Measurements from ENCODE around the gene GAL3ST2.
A peak's percentile ranks its signal among the peaks of the same experiment; 100 is the strongest.
"Not testable (repeated sequence)": the region's sequence is repeated elsewhere in the genome, so short reads cannot be mapped to it uniquely, and the experiment has no call there.

Gene GAL3ST2

DNA sequence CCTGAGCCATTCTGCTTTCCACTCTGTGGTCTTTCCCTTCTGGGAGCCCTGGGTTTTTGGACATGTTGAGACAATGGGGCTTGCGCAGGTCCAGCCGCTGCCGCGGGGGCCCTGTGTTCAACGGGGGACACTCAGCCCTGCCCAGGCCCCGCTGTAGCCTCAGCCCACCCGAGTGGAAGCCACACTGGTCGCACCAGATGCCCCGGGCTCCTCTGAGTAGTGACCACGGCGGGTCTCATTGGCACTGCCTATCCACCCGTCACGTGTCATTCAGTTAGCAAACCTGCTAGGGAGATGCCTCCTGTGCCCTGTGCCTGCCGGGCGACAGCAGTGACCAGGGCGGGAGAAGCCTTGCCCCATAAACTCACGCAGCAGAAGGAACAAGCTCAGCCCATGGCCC lies 23.1 kb upstream of the GAL3ST2 start:
- Histone ChIP-seq H3K9me3 (no peaks in the 10 kb centered on the region), H3K4me3 (no peak overlapping the region), H3K27ac (no peak overlapping the region), H3K4me1 (no peaks in the 10 kb centered on the region), H3K27me3 (no peaks in the 10 kb centered on the region), H3K36me3 (peaks cover 15 to 96% (median 61%) of the 10 kb centered on the region in 3 donors)
- intact Hi-C loops (cut with DNase I; ENCODE audit: low total_unique reads), result no loop called here
- no peak for DNase-seq
- TF ChIP-seq, protein P1, sequence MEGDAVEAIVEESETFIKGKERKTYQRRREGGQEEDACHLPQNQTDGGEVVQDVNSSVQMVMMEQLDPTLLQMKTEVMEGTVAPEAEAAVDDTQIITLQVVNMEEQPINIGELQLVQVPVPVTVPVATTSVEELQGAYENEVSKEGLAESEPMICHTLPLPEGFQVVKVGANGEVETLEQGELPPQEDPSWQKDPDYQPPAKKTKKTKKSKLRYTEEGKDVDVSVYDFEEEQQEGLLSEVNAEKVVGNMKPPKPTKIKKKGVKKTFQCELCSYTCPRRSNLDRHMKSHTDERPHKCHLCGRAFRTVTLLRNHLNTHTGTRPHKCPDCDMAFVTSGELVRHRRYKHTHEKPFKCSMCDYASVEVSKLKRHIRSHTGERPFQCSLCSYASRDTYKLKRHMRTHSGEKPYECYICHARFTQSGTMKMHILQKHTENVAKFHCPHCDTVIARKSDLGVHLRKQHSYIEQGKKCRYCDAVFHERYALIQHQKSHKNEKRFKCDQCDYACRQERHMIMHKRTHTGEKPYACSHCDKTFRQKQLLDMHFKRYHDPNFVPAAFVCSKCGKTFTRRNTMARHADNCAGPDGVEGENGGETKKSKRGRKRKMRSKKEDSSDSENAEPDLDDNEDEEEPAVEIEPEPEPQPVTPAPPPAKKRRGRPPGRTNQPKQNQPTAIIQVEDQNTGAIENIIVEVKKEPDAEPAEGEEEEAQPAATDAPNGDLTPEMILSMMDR (IDR thresholded peaks at IDR 0.05), result no peak

DNA sequence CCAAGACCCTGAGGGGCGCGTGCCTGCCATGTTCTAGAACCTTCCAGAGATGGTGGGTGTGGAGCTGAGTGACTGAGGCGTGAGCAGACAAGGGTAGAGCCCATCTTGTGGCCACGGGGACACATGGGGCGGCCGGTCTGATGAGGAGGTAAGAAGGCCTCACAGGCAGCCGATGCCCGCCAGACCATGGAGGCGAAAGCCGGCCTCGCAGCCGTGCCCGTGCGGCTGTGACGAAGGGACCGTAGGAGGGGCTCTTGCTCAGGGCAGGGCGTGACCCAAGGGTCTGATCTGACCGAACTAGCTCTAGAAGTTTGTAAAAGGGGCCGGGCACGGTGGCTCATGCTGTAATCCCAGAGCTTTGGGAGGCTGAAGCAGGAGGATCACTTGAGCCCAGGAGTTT lies 22.6 kb upstream of the GAL3ST2 start:
- no peak for DNase-seq
- Histone ChIP-seq H3K4me1 (no peaks in the 10 kb centered on the region), H3K27me3 (no peaks in the 10 kb centered on the region), H3K27ac (no peak overlapping the region), H3K9me3 (no peaks in the 10 kb centered on the region), H3K36me3 (peaks cover 15 to 92% (median 56%) of the 10 kb centered on the region in 3 donors), H3K4me3 (no peak overlapping the region)
- TF ChIP-seq, protein P1 (IDR thresholded peaks at IDR 0.05), result no peak
- intact Hi-C loops (cut with DNase I; ENCODE audit: low total_unique reads), result no loop called here

DNA sequence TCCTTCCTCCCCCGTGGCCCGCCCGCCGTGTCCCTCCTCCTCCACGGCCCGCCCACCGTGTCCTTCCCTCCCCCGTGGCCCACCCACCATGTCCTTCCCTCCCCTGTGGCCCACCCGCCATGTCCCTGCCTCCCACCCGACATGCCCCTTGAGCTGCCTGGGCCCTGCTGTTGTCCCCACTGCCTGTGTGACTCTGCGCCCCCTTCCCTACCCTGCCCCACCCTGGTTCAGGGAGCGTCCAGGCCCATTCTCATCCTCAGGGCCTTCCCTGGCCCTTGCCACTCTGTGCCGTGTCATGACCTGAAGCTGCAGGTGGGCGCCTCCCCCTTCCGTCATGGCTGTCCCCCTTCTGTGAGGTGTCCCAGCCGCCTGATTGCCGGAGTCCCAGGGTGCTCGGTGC lies 21.5 kb upstream of the GAL3ST2 start:
- H3K27me3 ChIP-seq, result no peaks in the 10 kb centered on the region
- TF ChIP-seq, protein P1 (IDR thresholded peaks at IDR 0.05), result no peak
- peaks cover 19 to 86% (median 52%) of the 10 kb centered on the region in 3 donors for H3K36me3 ChIP-seq
- H3K4me1 ChIP-seq, result no peaks in the 10 kb centered on the region
- no peak for DNase-seq
- H3K4me3 ChIP-seq, result no peak overlapping the region
- no peaks in the 10 kb centered on the region for H3K9me3 ChIP-seq
- intact Hi-C loops (cut with DNase I; ENCODE audit: low total_unique reads), result no loop called here
- no peak overlapping the region for H3K27ac ChIP-seq

DNA sequence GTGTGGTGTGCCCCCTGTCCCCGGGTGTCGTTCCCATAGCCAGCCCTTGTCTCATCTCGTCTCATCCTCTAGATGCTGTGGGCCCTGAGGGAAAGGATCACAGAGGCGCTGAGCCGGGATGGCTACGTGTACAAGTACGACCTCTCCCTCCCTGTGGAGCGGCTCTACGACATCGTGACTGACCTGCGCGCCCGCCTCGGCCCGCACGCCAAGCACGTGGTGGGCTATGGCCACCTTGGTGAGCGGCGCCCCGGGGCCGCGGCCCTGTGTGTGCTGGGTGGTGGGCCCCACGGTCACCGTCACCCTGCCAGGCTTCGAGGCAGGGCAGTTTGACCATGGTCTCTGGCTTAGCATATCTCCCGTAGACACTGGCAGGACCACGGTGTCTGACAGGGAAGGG lies 20.8 kb upstream of the GAL3ST2 start:
- H3K4me1 ChIP-seq, result no peaks in the 10 kb centered on the region
- H3K4me3 ChIP-seq, result no peak overlapping the region
- no peak for DNase-seq
- H3K27ac ChIP-seq, result no peak overlapping the region
- TF ChIP-seq, protein P1 (IDR thresholded peaks at IDR 0.05), result no peak
- H3K27me3 ChIP-seq, result no peaks in the 10 kb centered on the region
- H3K36me3 ChIP-seq, result peaks cover 19 to 86% (median 56%) of the 10 kb centered on the region in 3 donors
- no peaks in the 10 kb centered on the region for H3K9me3 ChIP-seq
- intact Hi-C loops (cut with DNase I; ENCODE audit: low total_unique reads), result no loop called here

DNA sequence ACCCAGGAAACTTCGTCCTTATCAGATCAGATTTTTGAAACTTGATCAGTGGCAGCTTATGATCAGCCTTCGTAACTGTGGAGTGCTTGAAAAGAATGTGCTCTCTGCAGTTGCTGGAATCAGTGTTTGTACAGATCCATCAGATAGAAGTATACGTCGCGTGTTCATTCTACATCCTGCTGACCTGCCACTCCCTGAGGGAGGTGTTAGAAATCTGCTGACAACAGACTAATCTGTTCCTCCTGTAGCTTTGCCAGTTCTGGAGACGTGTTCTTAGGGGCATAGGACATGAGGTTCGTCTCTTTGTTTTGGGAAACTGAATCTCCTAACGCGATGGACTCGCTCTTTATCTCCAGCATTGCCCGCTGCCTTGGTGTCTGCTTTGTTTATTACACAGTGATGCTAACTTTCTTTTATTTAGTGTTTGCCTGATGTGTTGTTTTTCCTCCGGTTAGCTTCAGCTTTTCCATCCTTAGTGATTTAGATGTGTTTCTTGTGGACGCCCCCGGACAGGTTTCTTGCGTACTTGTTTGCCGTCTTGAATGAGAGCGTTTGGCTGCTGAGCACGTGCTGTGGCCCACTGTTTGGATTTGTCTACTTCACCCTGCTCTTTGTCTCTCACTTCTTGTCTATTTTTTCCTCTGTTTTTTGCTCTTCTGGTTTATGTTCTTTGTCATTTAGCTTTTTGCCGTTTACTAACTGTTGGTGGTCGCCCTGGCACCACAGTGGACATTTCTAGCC lies 17.4 kb upstream of the GAL3ST2 start:
- peak in 1 of 2 donors; percentile 17 for DNase-seq
- TF ChIP-seq, protein P1 (IDR thresholded peaks at IDR 0.05), result no peak
- Histone ChIP-seq H3K9me3 (no peaks in the 10 kb centered on the region), H3K27me3 (no peaks in the 10 kb centered on the region), H3K36me3 (peaks cover 15 to 76% (median 42%) of the 10 kb centered on the region in 3 donors), H3K4me1 (no peaks in the 10 kb centered on the region), H3K4me3 (no peak overlapping the region), H3K27ac (no peak overlapping the region)
- intact Hi-C loops (cut with DNase I; ENCODE audit: low total_unique reads), result no loop called here

DNA sequence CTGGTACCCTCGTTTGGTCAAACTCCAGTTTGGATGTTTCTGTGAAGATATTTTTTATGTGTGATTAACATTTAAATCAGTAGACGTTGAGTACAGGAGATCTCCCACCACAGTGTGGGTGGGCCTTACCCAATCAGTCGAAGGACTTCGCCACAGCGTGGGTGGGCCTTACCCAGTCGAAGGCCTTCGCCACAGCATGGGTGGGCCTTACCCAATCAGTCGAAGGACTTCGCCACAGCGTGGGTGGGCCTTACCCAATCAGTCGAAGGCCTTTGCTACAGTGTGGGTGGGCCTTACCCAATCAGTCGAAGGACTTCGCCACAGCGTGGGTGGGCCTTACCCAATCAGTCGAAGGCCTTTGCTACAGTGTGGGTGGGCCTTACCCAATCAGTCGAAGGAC lies 16.7 kb upstream of the GAL3ST2 start:
- DNase-seq; H3K4me3 ChIP-seq; H3K4me1 ChIP-seq; H3K9me3 ChIP-seq; H3K27ac ChIP-seq; intact Hi-C loops (cut with DNase I; ENCODE audit: low total_unique reads); H3K27me3 ChIP-seq: not testable (repeated sequence)
- H3K36me3 ChIP-seq, result peaks cover 14 to 72% (median 39%) of the 10 kb centered on the region in 3 donors

Measured in tibial artery (tissue), 4 donors.